Ovary (tissue), 9 donors: ENCODE data around the gene GPR35. TPM values are rescaled to one million over a fixed set of nuclear protein-coding genes. Genes with fewer than 3 reads are reported as not detected.
"Not testable (repeated sequence)": the region's sequence is repeated elsewhere in the genome, so short reads cannot be mapped to it uniquely, and the experiment has no call there.

Experiments used
- DNase-seq, 5 donors: peaks; one replicate each; pipeline ENCODE4 v3.0.0-alpha.2; 2019 to 2020
- H3K27ac ChIP-seq, 2 donors: fragments of 200-600 bp; one replicate each; pipeline versions ENCODE4 v1.5.1 to v1.8.0; 2019 to 2022
- H3K27me3 ChIP-seq: fragments of 200-600 bp; one replicate; pipeline ENCODE4 v1.8.0; 2022
- H3K36me3 ChIP-seq: fragments of 200-600 bp; sonication (generic); one replicate; pipeline ENCODE4 v1.5.1; 2019
- H3K4me1 ChIP-seq: one replicate; pipeline ENCODE4 v1.8.1; 2013; ENCODE audit warnings: mild to moderate bottlenecking, moderate library complexity; ENCODE audit not compliant: insufficient read depth
- H3K4me3 ChIP-seq: fragments of 200-600 bp; sonication (generic); one replicate; pipeline ENCODE4 v1.5.1; 2017
- H3K9me3 ChIP-seq, 2 donors: fragments of 200-600 bp in 1 of 2; sonication (generic) in 1 of 2; one replicate each; pipeline versions ENCODE4 v1.5.1 to v1.8.1; 2013 to 2019; ENCODE audit warnings: mild to moderate bottlenecking in 1 of 2, moderate library complexity in 1 of 2
- CTCF ChIP-seq, 3 donors: fragments of 450-650 bp in 2 of 3; fragments of 200-600 bp in 1 of 3; IDR thresholded peaks; one replicate each; pipeline versions ENCODE4 v1.5.1 to v1.8.0; 2016 to 2022; ENCODE audit warnings: antibody characterized with exemption in 3 of 3, mild to moderate bottlenecking in 1 of 3
- EP300 ChIP-seq: sonication (generic); formaldehyde crosslinking; IDR thresholded peaks from one replicate; pipeline ENCODE4 v1.6.1; 2017; ENCODE audit warnings: antibody characterized with exemption
- POLR2A ChIP-seq: fragments of 450-650 bp; IDR thresholded peaks from one replicate; pipeline ENCODE4 v1.6.1; 2017; ENCODE audit warnings: antibody characterized with exemption, mild to moderate bottlenecking, moderate library complexity
- WGBS, 3 donors: extraction: QIAGEN DNeasy Blood & Tissue Kit in 1 of 3; methylation state at CpG; one replicate each; pipeline versions ENCODE4 v1.1.5 to v1.1.7; 2013 to 2017; 5-methylcytosine and 5-hydroxymethylcytosine counted together
- intact Hi-C, 4 donors: fragments of 100-400 bp; cut with DNase I; formaldehyde crosslinking; loops; one replicate each; pipeline versions ENCODE4 v1.11.0 to v1.15.1; 2022 to 2023
- polyA plus RNA-seq, 2 donors: library from polyadenylated mRNA; stranded (reverse); fragments of 200-250 nt in 1 of 2; fragments of 350-450 nt in 1 of 2; fragmentation: Illumina TruSeq in 1 of 2; extraction: RNeasy Lipid Tissue Mini Kit (QIAGEN cat#74804) in 1 of 2; gene quantifications; one replicate each; pipeline ENCODE4 v1.2.3, GENCODE V29; 2013 to 2014
- total RNA-seq, 7 donors: library from RNA; depleted of rRNA in 2 of 7; stranded (reverse); fragments of >200 nt in 2 of 7; fragmentation: NEBNext Ultra II Directional in 3 of 7; extraction: Animal tissue kit (Norgen Biotek cat#: 25700) in 3 of 7; gene quantifications; one replicate each; pipeline versions ENCODE4 v1.1.0 to v1.2.4, GENCODE V29; 2016 to 2023
- donor health status: DM: no; HTN: no; CAD: no; lungs with moderate emphysema.
- donor health status: DM: no; HTN: no; CAD: no.
- donor health status: Bipolar disorder and iron deficiency.
- donor health status: DM: yes; HTN: yes; CAD: no.
- donor health status: DM: no; HTN: no; CAD: no.
- donor health status: DM: yes; HTN: yes; CAD: no.

GPR35 gene
- total and polyA plus RNA-seq, 9 donors = 0.27 to 4.2 (median 2.4) TPM

GRCh38 chr2:240655931-240656886 is 30.9 kb downstream of the GPR35 start:
- Histone ChIP-seq H3K36me3 (no peaks in the 10 kb centered on the region), H3K27me3 (no peaks in the 10 kb centered on the region), H3K4me3 (no peak overlapping the region), H3K4me1 (no peaks in the 10 kb centered on the region), H3K9me3 (peaks cover 0 to 6% of the 10 kb centered on the region in 2 donors), H3K27ac (no peak overlapping the region)
- no peak for DNase-seq
- intact Hi-C loops = no loop called here
- 58 to 76% (median 70%) methylated on average over 10 of the region's 10 CpGs for WGBS, 3 donors
- no peak for TF ChIP-seq EP300
- no peak for TF ChIP-seq POLR2A
- no peak for TF ChIP-seq CTCF (IDR thresholded peaks at IDR 0.05)

GRCh38 chr2:240659883-240660282 is 34.6 kb downstream of the GPR35 start:
- intact Hi-C loops, H3K4me1 ChIP-seq, H3K4me3 ChIP-seq, H3K27me3 ChIP-seq, H3K36me3 ChIP-seq, H3K9me3 ChIP-seq, DNase-seq, H3K27ac ChIP-seq: not testable (repeated sequence)
- 81 to 92% (median 89%) methylated on average over 7 of the region's 7 CpGs for WGBS, 3 donors

GRCh38 chr2:240662681-240663080 is 37.4 kb downstream of the GPR35 start:
- no peak for DNase-seq
- intact Hi-C loops = no loop called here
- TF ChIP-seq CTCF (IDR thresholded peaks at IDR 0.05) (no peak), POLR2A (no peak), EP300 (no peak)
- Histone ChIP-seq H3K9me3 (peaks cover 0 to 4% of the 10 kb centered on the region in 2 donors), H3K27me3 (no peaks in the 10 kb centered on the region), H3K4me1 (no peaks in the 10 kb centered on the region), H3K4me3 (no peak overlapping the region), H3K27ac (no peak overlapping the region), H3K36me3 (no peaks in the 10 kb centered on the region)
- 76 to 86% (median 80%) methylated on average over 3 of the region's 3 CpGs for WGBS, 3 donors

- Histone ChIP-seq H3K27ac (no peak overlapping the region), H3K4me3 (no peak overlapping the region), H3K9me3 (peaks cover 0 to 4% of the 10 kb centered on the region in 2 donors), H3K4me1 (no peaks in the 10 kb centered on the region), H3K36me3 (no peaks in the 10 kb centered on the region), H3K27me3 (no peaks in the 10 kb centered on the region)
- DNase-seq = no peak
- WGBS, 3 donors = 54 to 74% (median 73%) methylated on average over 6 of the region's 6 CpGs
- intact Hi-C loops = no loop called here
- no peak for TF ChIP-seq CTCF (IDR thresholded peaks at IDR 0.05)
- no peak for TF ChIP-seq EP300
- no peak for TF ChIP-seq POLR2A
Observed at GRCh38 chr2:240663546-240664190, 38.4 kb downstream of the GPR35 start.

GRCh38 chr2:240664622-240665021 is 39.3 kb downstream of the GPR35 start:
- WGBS, 3 donors = 71 to 84% (median 78%) methylated on average over 1 of the region's 1 CpG
- H3K27ac ChIP-seq = no peak overlapping the region
- intact Hi-C loops = no loop called here
- H3K36me3 ChIP-seq = no peaks in the 10 kb centered on the region
- TF ChIP-seq EP300 = no peak
- no peak for TF ChIP-seq POLR2A
- TF ChIP-seq CTCF (IDR thresholded peaks at IDR 0.05) = no peak
- no peaks in the 10 kb centered on the region for H3K27me3 ChIP-seq
- DNase-seq = no peak
- H3K4me3 ChIP-seq = no peak overlapping the region
- H3K9me3 ChIP-seq = peaks cover 0 to 4% of the 10 kb centered on the region in 2 donors
- H3K4me1 ChIP-seq = no peaks in the 10 kb centered on the region
